Esophagus squamous epithelium (tissue), 5 donors: ENCODE results near the gene ZNF670. TPM values are rescaled to one million over a fixed set of nuclear protein-coding genes. Genes with fewer than 3 reads are reported as not detected.

Experiments
- DNase-seq: peaks from one replicate; lab custom pipeline; 2025; lab: John Stamatoyannopoulos, UW
- H3K27ac ChIP-seq, 4 donors: fragments of 200-600 bp; sonication (generic); one replicate each; pipeline ENCODE4 v1.5.1; 2016 to 2019; ENCODE audit warnings: mild to moderate bottlenecking in 1 of 4
- H3K27me3 ChIP-seq, 4 donors: fragments of 200-600 bp; sonication (generic); 1 replicate in 3 of 4; 2 replicates in 1 of 4; pipeline versions ENCODE4 v1.5.1 to v1.6.0; 2017 to 2021; ENCODE audit warnings: antibody characterized with exemption in 1 of 4
- H3K36me3 ChIP-seq, 3 donors: fragments of 200-600 bp; sonication (generic); one replicate each; pipeline ENCODE4 v1.5.1; 2016 to 2019
- H3K4me1 ChIP-seq, 3 donors: fragments of 200-600 bp; sonication (generic); one replicate each; pipeline ENCODE4 v1.5.1; 2017 to 2019
- H3K4me3 ChIP-seq, 4 donors: fragments of 200-600 bp; sonication (generic); 1 replicate in 3 of 4; 2 replicates in 1 of 4; pipeline ENCODE4 v1.5.1; 2016 to 2019; ENCODE audit warnings: mild to moderate bottlenecking in 2 of 4, moderate library complexity in 1 of 4
- H3K9me3 ChIP-seq, 3 donors: fragments of 200-600 bp; sonication (generic); one replicate each; pipeline ENCODE4 v1.5.1; 2016 to 2019
- POLR2A ChIP-seq, 4 donors: fragments of 450-650 bp; IDR thresholded peaks; one replicate each; pipeline ENCODE4 v1.6.1; 2017; ENCODE audit warnings: antibody characterized with exemption in 4 of 4, mild to moderate bottlenecking in 4 of 4, moderate library complexity in 3 of 4
- WGBS, 2 donors: methylation state at CpG; one replicate each; pipeline ENCODE4 v1.1.5; 2018; 5-methylcytosine and 5-hydroxymethylcytosine counted together
- intact Hi-C: fragments of 100-400 bp; cut with DNase I; formaldehyde crosslinking; loops from one replicate; pipeline ENCODE4 v1.15.0; 2022
- total RNA-seq, 4 donors: library from RNA; depleted of rRNA; stranded (reverse); fragments of >200 nt; gene quantifications; one replicate each; pipeline ENCODE4 v1.1.0, GENCODE V29; 2016
- TF ChIP-seq, protein P1 (sequence below), 6 experiments: fragments of 450-650 bp in 4 of 6; fragments of 200-600 bp in 2 of 6; sonication (generic) in 2 of 6; IDR thresholded peaks; one replicate each; pipeline ENCODE4 v1.5.1; 2016 to 2019; ENCODE audit warnings: antibody characterized with exemption in 6 of 6, mild to moderate bottlenecking in 4 of 6, moderate library complexity in 4 of 6
- donor health status: DM: yes; HTN: yes; CAD: no.

The ZNF670 gene
- total RNA-seq, 4 donors from 2014 or later = 0.57 to 4.0 (median 1.1) TPM

DNA sequence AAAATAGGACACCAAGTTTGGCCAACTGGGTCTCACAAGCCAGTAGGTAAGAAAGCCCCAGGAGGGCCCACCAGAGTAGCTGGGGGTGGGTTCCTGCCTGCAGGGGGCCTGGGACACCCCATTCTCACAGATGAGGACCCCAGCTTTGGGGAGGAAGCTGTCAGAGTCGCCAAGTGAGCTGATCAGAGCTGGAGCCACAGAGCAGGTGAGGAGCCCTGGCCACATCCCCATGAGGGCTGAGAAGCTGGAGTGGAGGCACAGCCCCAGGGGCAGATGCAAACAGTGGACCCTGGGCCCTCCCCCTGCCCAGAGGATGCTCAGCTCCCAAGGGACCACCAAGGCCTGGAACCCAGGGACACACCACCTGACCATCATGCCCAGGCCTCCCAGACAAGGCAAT is 8.6 kb upstream of the ZNF670 start:
- Histone ChIP-seq H3K27ac (no peak overlapping the region), H3K9me3 (no peaks in the 10 kb centered on the region), H3K36me3 (no peaks in the 10 kb centered on the region), H3K4me3 (no peak overlapping the region), H3K27me3 (no peaks in the 10 kb centered on the region), H3K4me1 (no peaks in the 10 kb centered on the region)
- WGBS, 2 donors = 10 to 71% methylated on average over 1 of the region's 1 CpG
- DNase-seq = no peak
- intact Hi-C loops = no loop called here
- TF ChIP-seq POLR2A (IDR thresholded peaks at IDR 0.05) = no peak
- TF ChIP-seq, protein P1, sequence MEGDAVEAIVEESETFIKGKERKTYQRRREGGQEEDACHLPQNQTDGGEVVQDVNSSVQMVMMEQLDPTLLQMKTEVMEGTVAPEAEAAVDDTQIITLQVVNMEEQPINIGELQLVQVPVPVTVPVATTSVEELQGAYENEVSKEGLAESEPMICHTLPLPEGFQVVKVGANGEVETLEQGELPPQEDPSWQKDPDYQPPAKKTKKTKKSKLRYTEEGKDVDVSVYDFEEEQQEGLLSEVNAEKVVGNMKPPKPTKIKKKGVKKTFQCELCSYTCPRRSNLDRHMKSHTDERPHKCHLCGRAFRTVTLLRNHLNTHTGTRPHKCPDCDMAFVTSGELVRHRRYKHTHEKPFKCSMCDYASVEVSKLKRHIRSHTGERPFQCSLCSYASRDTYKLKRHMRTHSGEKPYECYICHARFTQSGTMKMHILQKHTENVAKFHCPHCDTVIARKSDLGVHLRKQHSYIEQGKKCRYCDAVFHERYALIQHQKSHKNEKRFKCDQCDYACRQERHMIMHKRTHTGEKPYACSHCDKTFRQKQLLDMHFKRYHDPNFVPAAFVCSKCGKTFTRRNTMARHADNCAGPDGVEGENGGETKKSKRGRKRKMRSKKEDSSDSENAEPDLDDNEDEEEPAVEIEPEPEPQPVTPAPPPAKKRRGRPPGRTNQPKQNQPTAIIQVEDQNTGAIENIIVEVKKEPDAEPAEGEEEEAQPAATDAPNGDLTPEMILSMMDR (IDR thresholded peaks at IDR 0.05) = no peak

DNA sequence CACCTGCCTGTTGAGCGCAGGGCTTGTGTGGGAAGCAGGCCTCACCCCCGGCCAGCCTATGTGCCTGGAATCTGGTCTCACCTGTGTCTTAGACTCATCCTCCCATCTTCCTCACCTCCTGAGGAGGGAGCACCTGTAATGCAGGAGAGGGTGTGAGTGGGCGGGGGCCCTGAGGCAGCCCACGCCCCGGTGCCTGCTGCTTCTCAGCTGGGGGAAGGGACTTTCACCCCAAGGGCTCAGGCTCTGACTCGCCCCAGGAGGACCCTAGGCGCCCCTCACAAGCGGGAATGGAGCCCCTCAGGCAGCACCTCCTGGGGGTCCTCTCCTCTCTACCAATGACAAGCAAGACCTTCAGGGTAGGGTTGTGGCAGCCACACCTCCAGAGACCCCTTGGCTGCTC is 6.7 kb upstream of the ZNF670 start:
- 100% methylated on average over 2 of the region's 8 CpGs; no CpG with 5 or more reads in 1 of the 2 donors for WGBS, 2 donors
- no peak overlapping the region for H3K4me3 ChIP-seq
- TF ChIP-seq POLR2A (IDR thresholded peaks at IDR 0.05) = no peak
- TF ChIP-seq, protein P1 (IDR thresholded peaks at IDR 0.05) = no peak

GRCh38 chr1:247084771-247085170 is 6.2 kb upstream of the ZNF670 start:
- no peaks in the 10 kb centered on the region for H3K9me3 ChIP-seq
- 90 to 94% methylated on average over 8 of the region's 8 CpGs for WGBS, 2 donors
- no peaks in the 10 kb centered on the region for H3K27me3 ChIP-seq
- DNase-seq = no peak
- TF ChIP-seq, protein P1 (IDR thresholded peaks at IDR 0.05) = no peak
- TF ChIP-seq POLR2A (IDR thresholded peaks at IDR 0.05) = no peak
- no peak overlapping the region for H3K27ac ChIP-seq
- H3K4me3 ChIP-seq = no peak overlapping the region
- H3K4me1 ChIP-seq = no peaks in the 10 kb centered on the region
- intact Hi-C loops = no loop called here
- H3K36me3 ChIP-seq = no peaks in the 10 kb centered on the region

More for the DNA sequence above, 6.7 kb upstream of the ZNF670 start:
- H3K36me3 ChIP-seq = no peaks in the 10 kb centered on the region
- H3K9me3 ChIP-seq = no peaks in the 10 kb centered on the region
- DNase-seq = no peak
- intact Hi-C loops = no loop called here
- H3K4me1 ChIP-seq = no peaks in the 10 kb centered on the region
- H3K27ac ChIP-seq = no peak overlapping the region
- H3K27me3 ChIP-seq = no peaks in the 10 kb centered on the region

DNA sequence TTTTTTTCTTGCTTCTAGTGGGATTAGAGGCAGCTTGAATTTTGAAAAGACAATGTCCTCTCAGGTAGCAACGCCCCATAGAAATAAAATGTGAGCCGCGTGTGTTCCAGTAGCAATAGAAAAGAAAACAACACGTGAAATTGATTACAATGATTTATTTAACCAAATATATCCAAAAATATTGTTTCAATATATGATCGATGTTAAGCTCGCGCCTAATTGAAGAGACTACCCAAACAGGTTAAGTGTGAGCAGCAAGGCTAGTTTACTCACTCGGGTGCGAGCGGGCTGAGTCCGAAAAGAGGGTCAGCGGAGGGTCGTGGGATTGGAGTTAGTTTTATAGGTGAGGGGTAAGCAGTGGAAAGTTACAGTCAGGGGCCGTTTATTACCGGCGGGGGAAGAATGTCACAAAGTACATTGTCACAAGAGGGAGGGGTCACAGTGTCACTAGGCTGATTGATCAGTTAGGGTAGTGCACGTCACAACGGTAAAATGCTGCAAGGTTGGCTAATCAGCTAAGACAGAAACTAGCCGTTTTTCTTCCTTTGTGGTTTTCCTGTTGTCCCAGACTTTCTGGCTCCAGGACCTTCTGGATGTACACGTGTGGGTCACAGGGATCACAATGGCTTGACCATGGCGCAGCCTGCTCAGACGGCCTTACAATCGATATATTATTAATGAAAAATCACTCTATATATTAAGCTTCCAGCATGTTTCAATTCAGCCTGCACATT is 697 bp upstream of the ZNF670 start:
- Histone ChIP-seq H3K27ac (peak overlapping the region in 2 of 4 donors; percentile 83 to 84), H3K27me3 (no peaks in the 10 kb centered on the region), H3K4me3 (peak overlapping the region; percentile 64 to 78 (median 76)), H3K36me3 (no peaks in the 10 kb centered on the region), H3K9me3 (no peaks in the 10 kb centered on the region), H3K4me1 (peaks cover 0 to 20% (median 6%) of the 10 kb centered on the region in 3 donors)
- no peak for DNase-seq
- WGBS, 2 donors = 41% methylated on average over 23 of the region's 23 CpGs
- TF ChIP-seq, protein P1 (IDR thresholded peaks at IDR 0.05) = no peak
- no peak for TF ChIP-seq POLR2A (IDR thresholded peaks at IDR 0.05)
- intact Hi-C loops = no loop called here

DNA sequence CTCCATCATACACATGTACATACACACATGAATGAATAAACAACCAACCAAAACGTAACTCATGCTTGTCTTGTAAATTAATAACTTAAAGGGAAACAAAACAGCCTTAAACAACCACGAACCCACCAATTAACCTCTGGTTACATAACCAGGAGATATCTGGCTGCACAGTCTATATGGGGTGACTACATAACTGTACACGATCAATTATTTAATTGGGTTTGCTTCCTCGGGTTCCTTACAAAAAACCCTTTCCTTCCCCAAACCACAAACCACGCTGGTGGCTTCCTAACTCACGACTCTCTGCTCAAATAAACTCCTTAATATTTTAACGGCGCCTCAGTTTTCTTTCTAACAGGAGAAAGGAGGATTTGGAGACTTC is 744 bp downstream of the ZNF670 start:
- Histone ChIP-seq H3K4me3 (peak overlapping the region; percentile 64 to 78 (median 76)), H3K9me3 (no peaks in the 10 kb centered on the region), H3K27ac (peak overlapping the region; percentile 76 to 84 (median 80)), H3K27me3 (no peaks in the 10 kb centered on the region), H3K36me3 (no peaks in the 10 kb centered on the region), H3K4me1 (peaks cover 0 to 20% (median 6%) of the 10 kb centered on the region in 3 donors)
- DNase-seq = no peak
- TF ChIP-seq, protein P1 (IDR thresholded peaks at IDR 0.05) = no peak
- no peak for TF ChIP-seq POLR2A (IDR thresholded peaks at IDR 0.05)
- 0 to 1% methylated on average over 7 to 8 of the region's 8 CpGs for WGBS, 2 donors
- intact Hi-C loops = no loop called here
